HTERT RPE-1 (cell line): ENCODE results near the gene TLN1.

Experiments
- in situ Hi-C: fragments of 300-500 bp; cut with MboI; formaldehyde crosslinking; loops from 4 replicates; pipeline ENCODE4 v1.14.3; 2020; ENCODE audit warnings: low sequenced_read_pairs

Gene TLN1

GRCh38 chr9:35708146-35708545, 23.8 kb downstream of the TLN1 start:
- in situ Hi-C loops: no loop called here

GRCh38 chr9:35706951-35707350, 25.0 kb downstream of the TLN1 start:
- in situ Hi-C loops: no loop called here

DNA sequence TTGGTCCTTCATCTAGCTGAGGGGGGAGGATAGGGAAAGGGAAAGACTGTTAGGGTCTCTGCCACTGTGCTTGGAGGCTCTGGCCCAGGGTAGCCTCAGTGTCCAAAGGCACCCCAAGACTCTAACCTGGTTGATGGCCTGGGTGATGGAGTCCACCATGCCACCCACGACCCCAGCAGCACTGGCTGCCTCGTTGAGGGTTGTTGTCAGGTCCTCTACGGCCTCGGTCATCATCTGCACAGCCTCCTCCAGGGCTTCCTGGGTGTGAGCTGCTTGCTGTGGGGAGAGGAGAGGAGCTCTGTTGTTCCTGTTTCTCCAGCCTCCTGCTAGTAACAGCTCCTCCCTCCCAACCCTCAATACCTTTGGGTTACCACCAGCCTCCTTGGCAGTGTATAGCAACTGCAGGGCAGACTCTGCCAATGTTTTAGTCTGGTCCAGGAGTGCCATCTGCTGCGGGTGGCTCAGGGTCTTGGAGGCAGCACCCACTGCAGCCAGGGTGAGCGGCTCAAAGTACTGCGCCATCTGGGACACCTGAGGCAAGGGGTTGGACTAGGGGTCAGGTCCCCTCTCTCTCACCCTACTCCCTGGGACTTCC, 26.1 kb downstream of the TLN1 start:
- in situ Hi-C loops: no loop called here

GRCh38 chr9:35705372-35705771, 26.6 kb downstream of the TLN1 start:
- in situ Hi-C loops: no loop called here

GRCh38 chr9:35703906-35704672, 27.9 kb downstream of the TLN1 start:
- in situ Hi-C loops: no loop called here

- in situ Hi-C loops: no loop called here
Measured at GRCh38 chr9:35702696-35703095, 29.3 kb downstream of the TLN1 start.

GRCh38 chr9:35700942-35701341, 31.1 kb downstream of the TLN1 start:
- in situ Hi-C loops: no loop called here

GRCh38 chr9:35700031-35700430, 32.0 kb downstream of the TLN1 start:
- in situ Hi-C loops: no loop called here

GRCh38 chr9:35698231-35698630, 33.8 kb downstream of the TLN1 start:
- in situ Hi-C loops: no loop called here

- in situ Hi-C loops: no loop called here
Measured at GRCh38 chr9:35697486-35697885, 34.5 kb downstream of the TLN1 start.

DNA sequence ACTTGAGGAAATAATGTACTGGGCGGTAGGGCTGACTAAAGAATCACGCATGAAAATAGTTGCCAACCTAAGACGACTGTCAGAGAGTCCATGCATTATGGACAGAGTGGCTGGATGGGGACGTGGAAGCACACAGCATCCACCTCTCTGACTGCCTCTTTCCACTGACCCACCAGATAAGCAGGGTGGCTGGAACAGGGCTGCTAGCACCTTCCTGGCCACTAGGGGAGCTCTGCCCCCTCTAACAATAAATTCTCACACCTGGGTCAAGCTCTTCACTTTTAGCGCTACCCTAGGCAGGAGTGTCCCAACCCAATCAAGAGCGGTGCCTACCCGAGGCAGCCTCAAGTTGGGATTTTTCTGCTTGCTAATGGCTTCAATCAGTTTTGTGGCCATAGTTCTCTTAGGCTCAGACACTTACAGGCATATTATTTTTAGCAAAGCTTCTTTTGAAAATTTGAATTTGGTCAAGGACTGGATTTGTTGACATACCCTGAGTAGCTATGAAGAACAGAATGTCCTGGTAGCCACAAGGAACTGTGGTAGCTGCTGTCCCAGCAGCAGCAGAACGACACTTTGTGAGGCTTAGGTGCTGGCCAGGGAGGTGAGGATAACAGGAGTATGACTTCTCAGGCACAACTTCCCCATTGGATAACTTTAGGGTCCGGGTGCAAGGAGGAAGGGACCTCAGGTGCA, 35.3 kb downstream of the TLN1 start:
- in situ Hi-C loops: no loop called here

GRCh38 chr9:35695943-35696401, 36.0 kb downstream of the TLN1 start:
- in situ Hi-C loops: no loop called here

GRCh38 chr9:35691757-35692301, 40.2 kb downstream of the TLN1 start:
- in situ Hi-C loops: no loop called here

DNA sequence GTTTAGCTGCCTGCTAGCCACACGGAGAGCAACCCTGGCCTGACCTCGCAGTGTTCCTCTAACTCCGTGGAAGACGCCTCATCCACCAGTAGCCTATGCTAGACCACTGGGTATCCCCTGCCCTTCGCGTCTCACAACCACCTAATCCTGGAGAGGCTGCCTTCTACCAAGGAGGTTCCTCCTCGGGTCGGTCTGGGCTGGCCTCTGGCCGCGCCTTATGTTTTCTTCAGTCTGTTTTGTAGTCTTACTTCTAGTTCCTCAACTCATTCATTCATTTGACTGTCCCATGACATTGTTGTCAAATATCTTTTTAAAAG, 40.7 kb downstream of the TLN1 start:
- in situ Hi-C loops: no loop called here

DNA sequence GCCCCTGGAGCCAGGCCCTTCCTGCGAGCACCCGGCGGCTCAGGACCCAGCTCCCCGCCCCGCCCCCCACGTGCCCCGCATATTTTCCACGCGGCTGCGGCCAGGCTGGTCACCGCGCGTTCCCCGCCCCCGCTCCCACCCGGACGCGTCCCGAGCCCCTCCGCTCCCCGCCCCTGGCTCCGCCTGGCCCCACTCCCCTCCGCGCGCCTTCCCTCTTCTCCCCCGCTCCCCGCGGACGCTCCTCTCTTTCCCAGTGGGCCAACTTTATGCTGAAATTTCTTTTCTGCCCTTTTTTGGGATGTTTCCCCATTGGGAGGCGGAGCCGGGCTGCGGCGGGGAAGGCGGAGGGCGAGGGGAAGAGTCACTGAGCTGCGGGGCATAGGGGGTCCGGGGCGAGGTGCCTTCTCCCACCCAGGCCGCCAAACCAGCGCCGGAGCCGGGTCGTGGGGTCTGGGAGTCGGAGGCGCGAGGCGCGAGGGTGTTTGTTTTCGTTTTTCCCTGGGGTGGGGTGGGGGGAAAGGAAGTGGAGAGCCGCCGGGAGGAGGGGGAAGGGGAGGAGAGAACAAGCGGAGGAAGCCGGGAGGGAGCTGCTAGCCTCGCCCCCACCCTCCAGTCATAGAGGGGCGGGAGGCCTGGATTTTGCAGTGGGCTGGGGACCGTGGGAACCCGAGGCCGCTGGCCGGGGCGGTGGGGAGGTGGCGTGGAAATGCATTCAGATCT, 41.2 kb downstream of the TLN1 start:
- in situ Hi-C loops: no loop called here

GRCh38 chr9:35690294-35690613, 41.7 kb downstream of the TLN1 start:
- in situ Hi-C loops: no loop called here

DNA sequence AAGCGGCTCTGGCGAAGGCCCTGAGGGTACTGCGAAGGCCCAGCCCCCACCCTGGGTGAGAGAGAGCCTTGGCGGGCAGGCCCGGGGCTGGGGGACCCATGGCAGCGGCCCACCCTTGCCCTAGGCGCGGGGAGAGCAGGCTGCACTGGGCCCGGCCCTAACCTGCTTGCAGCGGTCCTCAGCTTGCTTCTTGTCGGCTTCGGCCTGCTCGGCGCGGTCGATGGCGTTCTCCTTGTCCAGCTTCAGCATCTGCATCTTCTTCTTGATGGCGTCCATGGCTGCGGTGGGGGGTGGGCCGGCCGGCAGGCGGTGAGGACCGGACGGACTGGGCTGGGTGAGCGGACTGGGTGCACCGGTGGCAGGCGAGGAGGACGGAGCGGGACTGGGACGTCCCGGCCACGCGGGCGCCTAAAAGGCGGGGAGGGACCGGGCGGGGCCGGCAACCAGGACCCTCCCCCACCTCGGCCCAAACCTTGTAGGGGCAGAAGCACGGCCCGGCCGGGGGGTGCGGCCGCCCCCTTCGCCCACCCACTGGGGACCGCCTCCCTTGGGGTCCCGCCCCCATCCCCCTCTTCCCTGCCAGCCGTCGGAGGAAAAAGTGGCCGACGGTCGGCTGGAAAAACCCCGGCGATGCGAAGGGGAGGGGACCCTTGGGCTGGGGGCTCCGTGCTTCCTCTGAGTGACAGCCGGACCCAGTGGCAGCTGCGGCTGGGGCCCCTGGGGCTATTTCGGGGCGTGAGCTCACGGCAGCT, 42.3 kb downstream of the TLN1 start, which contains the start of gene TPM2:
Gene TPM2 (minus strand): TSS at position 384 of the 752 bp plus-strand sequence. CDS start 108 bp downstream, at position 276.
- in situ Hi-C loops: no loop called here

- in situ Hi-C loops: no loop called here
Measured at GRCh38 chr9:35688558-35689541, 43.1 kb downstream of the TLN1 start.

DNA sequence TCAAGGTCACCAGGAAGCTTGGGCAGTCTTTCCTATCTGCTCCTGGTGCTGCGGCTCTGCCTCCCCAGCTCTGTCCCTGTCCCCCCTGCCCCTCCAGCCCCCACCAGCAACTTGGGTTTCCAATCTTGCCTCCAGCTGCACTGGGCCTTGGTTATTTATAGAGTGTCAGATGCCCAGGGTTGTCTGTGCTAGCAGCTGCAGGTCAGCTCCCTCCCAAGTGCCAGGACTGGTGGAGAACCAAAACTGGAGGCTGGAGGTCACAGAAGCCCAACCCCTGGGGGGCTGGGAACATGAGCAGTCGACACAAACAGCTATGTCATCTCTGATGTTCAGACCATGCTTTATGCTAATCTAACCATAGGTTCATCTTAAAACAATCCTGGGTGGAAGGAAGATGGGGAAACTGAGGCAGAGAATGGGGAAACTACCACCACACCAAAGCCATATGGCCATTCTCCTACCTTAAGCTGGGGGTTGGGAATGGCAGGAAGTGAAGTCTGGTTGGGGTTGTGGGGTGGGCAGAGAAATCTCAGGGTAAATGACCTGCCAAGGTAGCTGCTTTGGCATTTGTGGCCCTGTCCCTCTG, 43.9 kb downstream of the TLN1 start:
- in situ Hi-C loops: no loop called here
